IMR-90 (cell line): ENCODE measurements around the gene ANKRD27. TPM values are rescaled to one million over a fixed set of nuclear protein-coding genes. Genes with fewer than 3 reads are reported as not detected.
A peak's percentile ranks its signal among the peaks of the same experiment; 100 is the strongest.

ENCODE experiments used
- ATAC-seq: fragments of 200-7000 bp; cut with Tn5 transposase; 2 replicates; pipeline ENCODE4 v1.9.1; 2020; ENCODE audit warnings: low read depth, mild to moderate bottlenecking, moderate library complexity
- Bru-seq: library from RNA; stranded (reverse); fragments of 400-500 nt; gene quantifications from one replicate; lab custom pipeline; 2021; lab: Mats Ljungman, UMichigan
- BruChase-seq, 2 experiments: library from RNA; stranded (reverse); fragments of 400-500 nt; gene quantifications; one replicate each; lab custom pipeline; 2021; lab: Mats Ljungman, UMichigan
- BruUV-seq: library from RNA; stranded (reverse); fragments of 400-500 nt; replicated peaks from 2 replicates; lab custom pipeline; 2021; lab: Mats Ljungman, UMichigan
- CTCF ChIA-PET: fragments of 300-600 bp; formaldehyde crosslinking; extraction: SDS; loops from one replicate; lab custom pipeline; 2021; ENCODE audit warnings: antibody characterized with exemption; lab: Yijun Ruan, JAX
- POLR2A ChIA-PET: fragments of 300-600 bp; sonication (Branson Sonifier 250); formaldehyde crosslinking; loops from one replicate; lab custom pipeline; 2022; ENCODE audit warnings: antibody characterized with exemption; ENCODE audit not compliant: unreplicated experiment; lab: Charles Lee
- DNase-seq: peaks from one replicate; pipeline ENCODE4 v3.0.0; 2013
- H2AFZ ChIP-seq: replicated peaks from 2 replicates; pipeline ENCODE3; 2013; ENCODE audit warnings: low read length, mild to moderate bottlenecking; ENCODE audit not compliant: poor library complexity
- H2AK5ac ChIP-seq: 2 replicates; pipeline ENCODE4 v1.6.1; 2013; ENCODE audit warnings: low read depth, low read length, inconsistent platforms
- H2AK9ac ChIP-seq: replicated peaks from 2 replicates; pipeline ENCODE3; 2013; ENCODE audit warnings: mild to moderate bottlenecking, low read depth, low read length, moderate library complexity; ENCODE audit not compliant: poor library complexity
- H2BK120ac ChIP-seq: 2 replicates; pipeline ENCODE4 v1.6.1; 2013; ENCODE audit warnings: low read depth, low read length, inconsistent platforms
- H2BK15ac ChIP-seq: 3 replicates; pipeline ENCODE4 v1.6.1; 2013; ENCODE audit warnings: low read depth, low read length, inconsistent platforms
- H2BK20ac ChIP-seq: 2 replicates; pipeline ENCODE4 v1.6.1; 2013; ENCODE audit warnings: low read depth, mild to moderate bottlenecking, inconsistent platforms, low read length, moderate library complexity
- H2BK5ac ChIP-seq: 2 replicates; pipeline ENCODE4 v1.6.1; 2013; ENCODE audit warnings: mild to moderate bottlenecking, low read depth, low read length, inconsistent platforms; ENCODE audit not compliant: poor library complexity, severe bottlenecking
- H3K14ac ChIP-seq: replicated peaks from 2 replicates; pipeline ENCODE4 v1.6.1; 2013; ENCODE audit warnings: low read depth, low read length, inconsistent platforms
- H3K18ac ChIP-seq: 2 replicates; pipeline ENCODE4 v1.6.1; 2013; ENCODE audit warnings: low read depth, low read length, control low read depth
- H3K23ac ChIP-seq: 2 replicates; pipeline ENCODE4 v1.6.1; 2013; ENCODE audit warnings: low read depth, low read length, inconsistent platforms
- H3K27ac ChIP-seq: 2 replicates; pipeline ENCODE4 v1.5.1; 2013; ENCODE audit warnings: mild to moderate bottlenecking, control low read depth, low read length; ENCODE audit not compliant: insufficient read depth
- H3K27me3 ChIP-seq: 2 replicates; pipeline ENCODE4 v1.6.1; 2013; ENCODE audit warnings: low read length; ENCODE audit not compliant: control insufficient read depth, insufficient read depth
- H3K36me3 ChIP-seq: 2 replicates; pipeline ENCODE4 v1.6.1; 2013; ENCODE audit warnings: low read length, mixed read lengths; ENCODE audit not compliant: control insufficient read depth, insufficient read depth
- H3K4ac ChIP-seq: 2 replicates; pipeline ENCODE4 v1.6.1; 2013; ENCODE audit warnings: low read depth, low read length, inconsistent platforms
- H3K4me1 ChIP-seq: 2 replicates; pipeline ENCODE4 v1.6.1; 2013; ENCODE audit warnings: low read length, mixed read lengths; ENCODE audit not compliant: control insufficient read depth, insufficient read depth
- H3K4me2 ChIP-seq: 2 replicates; pipeline ENCODE4 v1.6.1; 2013; ENCODE audit warnings: low read depth, mild to moderate bottlenecking, control low read depth, low read length, moderate library complexity
- H3K4me3 ChIP-seq: 2 replicates; pipeline ENCODE4 v1.5.1; 2013; ENCODE audit warnings: low read depth, mild to moderate bottlenecking, control low read depth, low read length, moderate library complexity; ENCODE audit not compliant: insufficient read depth
- H3K56ac ChIP-seq: 2 replicates; pipeline ENCODE4 v1.6.1; 2013; ENCODE audit warnings: low read length, inconsistent platforms; ENCODE audit not compliant: insufficient read depth; ENCODE audit errors: extremely low read depth
- H3K79me1 ChIP-seq, 2 experiments: 2 replicates each; pipeline ENCODE4 v1.6.1; 2013; ENCODE audit warnings: low read length in 2 of 2, inconsistent platforms in 1 of 2, low read depth in 1 of 2
- H3K9ac ChIP-seq: 2 replicates; pipeline ENCODE4 v1.6.1; 2013; ENCODE audit warnings: low read depth, low read length, control low read depth
- H3K9me1 ChIP-seq: 2 replicates; pipeline ENCODE4 v1.6.1; 2013; ENCODE audit warnings: low read length, inconsistent platforms; ENCODE audit not compliant: insufficient read depth
- H3K9me3 ChIP-seq: 2 replicates; pipeline ENCODE4 v1.6.1; 2013; ENCODE audit warnings: low read length; ENCODE audit not compliant: control insufficient read depth, insufficient read depth
- H4K20me1 ChIP-seq: 2 replicates; pipeline ENCODE4 v1.6.1; 2013; ENCODE audit warnings: low read length, inconsistent platforms; ENCODE audit not compliant: insufficient read depth
- H4K5ac ChIP-seq: 2 replicates; pipeline ENCODE4 v1.6.1; 2013; ENCODE audit warnings: mild to moderate bottlenecking, low read depth, low read length, control low read depth
- H4K8ac ChIP-seq, 2 experiments: 2 replicates each; pipeline ENCODE4 v1.6.1; 2013; ENCODE audit warnings: low read depth in 2 of 2, low read length in 2 of 2, control low read depth in 1 of 2, inconsistent platforms in 1 of 2
- H4K91ac ChIP-seq: 2 replicates; pipeline ENCODE4 v1.6.1; 2013; ENCODE audit warnings: low read depth, low read length, inconsistent platforms; ENCODE audit not compliant: insufficient read depth
- BHLHE40 ChIP-seq: fragments of 150-350 bp; IDR thresholded peaks from 2 replicates; pipeline ENCODE4 v1.6.1; 2016; ENCODE audit warnings: mild to moderate bottlenecking, low read depth, low read length
- CEBPB ChIP-seq: IDR thresholded peaks from 2 replicates; pipeline ENCODE4 v1.6.1; 2012; ENCODE audit warnings: low read depth, low read length, improper control_type of control experiment
- FOS ChIP-seq: fragments of 150-350 bp; IDR thresholded peaks from 2 replicates; pipeline ENCODE4 v1.6.1; 2016; ENCODE audit warnings: low read depth, low read length
- MAZ ChIP-seq: IDR thresholded peaks from 2 replicates; pipeline ENCODE4 v1.6.1; 2012; ENCODE audit warnings: low read depth, mild to moderate bottlenecking, low read length, improper control_type of control experiment, moderate library complexity, borderline replicate concordance
- MXI1 ChIP-seq: IDR thresholded peaks from 2 replicates; pipeline ENCODE4 v1.6.1; 2012; ENCODE audit warnings: low read depth, mild to moderate bottlenecking, low read length, moderate library complexity, borderline replicate concordance
- POLR2A ChIP-seq: IDR thresholded peaks from 2 replicates; pipeline ENCODE4 v1.6.1; 2012; ENCODE audit warnings: mild to moderate bottlenecking, low read depth, low read length
- RCOR1 ChIP-seq: IDR thresholded peaks from 2 replicates; pipeline ENCODE4 v1.6.1; 2012; ENCODE audit warnings: mild to moderate bottlenecking, low read length, improper control_type of control experiment; ENCODE audit not compliant: insufficient replicate concordance
- WGBS, 2 experiments: methylation state at CpG; one replicate each; pipeline versions ENCODE4 v1.1.5 to v1.1.7; 2013; ENCODE audit warnings: missing lambda C conversion rate in 2 of 2; ENCODE audit not compliant: insufficient read length in 1 of 2; ENCODE audit errors: extremely low coverage in 2 of 2; 5-methylcytosine and 5-hydroxymethylcytosine counted together
- dilution Hi-C: fragments of 300-500 bp; cut with HindIII; formaldehyde crosslinking; loops from one replicate; pipeline ENCODE4 v1.14.3; 2018; ENCODE audit warnings: low sequenced_read_pairs; ENCODE audit not compliant: unreplicated experiment
- in situ Hi-C: fragments of 300-500 bp; cut with MboI; formaldehyde crosslinking; loops from 3 replicates; pipeline ENCODE4 v1.14.3; 2019; ENCODE audit warnings: low sequenced_read_pairs, inconsistent platforms, mixed read lengths
- intact Hi-C: fragments of 100-400 bp; cut with micrococcal nuclease; formaldehyde crosslinking; loops from 2 replicates; pipeline ENCODE4 v1.10.0; 2022
- long read RNA-seq: library from polyadenylated mRNA; unstranded; transcript quantifications from one replicate; pipeline ENCODE4 v2.0.0, GENCODE V29; 2021; ENCODE audit not compliant: unreplicated experiment
- polyA plus RNA-seq, 3 experiments: library from polyadenylated mRNA; depleted of rRNA; stranded (reverse); fragments of >200 nt; gene quantifications; 2 replicates each; pipeline ENCODE4 v1.2.3, GENCODE V29; 2012; ENCODE audit warnings: low replicate concordance in 1 of 3
- total RNA-seq: library from RNA; depleted of rRNA; stranded (reverse); fragments of >200 nt; gene quantifications from 2 replicates; pipeline ENCODE4 v1.2.3, GENCODE V29; 2012; rRNA removed
- TF ChIP-seq, protein P1 (sequence below): fragments of 150-350 bp; IDR thresholded peaks from 2 replicates; pipeline ENCODE4 v1.6.1; 2017; ENCODE audit warnings: mild to moderate bottlenecking, antibody characterized with exemption, low read length, low read depth

The ANKRD27 gene
- total RNA-seq (31.4 and 35.0 TPM in 2 replicates), polyA plus RNA-seq (2012; rRNA removed) (15.7 and 16.7 TPM in 2 replicates), Bru-seq, nascent RNA (percentile 69 among the genes with signal in this experiment), BruChase-seq, experiment 1, labeled RNA remaining after a 6-hour chase (percentile 73 among the genes with signal in this experiment), BruChase-seq, experiment 2, labeled RNA remaining after a 2-hour chase (percentile 67 among the genes with signal in this experiment)
- 10.6 TPM in 2 replicates for polyA plus RNA-seq (2012; cell fraction: cytosol; rRNA removed)
- polyA plus RNA-seq (2012; cell fraction: nucleus; rRNA removed; ENCODE audit: low replicate concordance): 20.8 and 40.6 TPM in 2 replicates
- long read RNA-seq, full-length matches to known transcripts: 21 of 31 reads
- long read RNA-seq, partial matches to known transcripts: 2 of 31 reads
- long read RNA-seq, other reads (novel, unspliced or antisense): 8 of 31 reads

DNA sequence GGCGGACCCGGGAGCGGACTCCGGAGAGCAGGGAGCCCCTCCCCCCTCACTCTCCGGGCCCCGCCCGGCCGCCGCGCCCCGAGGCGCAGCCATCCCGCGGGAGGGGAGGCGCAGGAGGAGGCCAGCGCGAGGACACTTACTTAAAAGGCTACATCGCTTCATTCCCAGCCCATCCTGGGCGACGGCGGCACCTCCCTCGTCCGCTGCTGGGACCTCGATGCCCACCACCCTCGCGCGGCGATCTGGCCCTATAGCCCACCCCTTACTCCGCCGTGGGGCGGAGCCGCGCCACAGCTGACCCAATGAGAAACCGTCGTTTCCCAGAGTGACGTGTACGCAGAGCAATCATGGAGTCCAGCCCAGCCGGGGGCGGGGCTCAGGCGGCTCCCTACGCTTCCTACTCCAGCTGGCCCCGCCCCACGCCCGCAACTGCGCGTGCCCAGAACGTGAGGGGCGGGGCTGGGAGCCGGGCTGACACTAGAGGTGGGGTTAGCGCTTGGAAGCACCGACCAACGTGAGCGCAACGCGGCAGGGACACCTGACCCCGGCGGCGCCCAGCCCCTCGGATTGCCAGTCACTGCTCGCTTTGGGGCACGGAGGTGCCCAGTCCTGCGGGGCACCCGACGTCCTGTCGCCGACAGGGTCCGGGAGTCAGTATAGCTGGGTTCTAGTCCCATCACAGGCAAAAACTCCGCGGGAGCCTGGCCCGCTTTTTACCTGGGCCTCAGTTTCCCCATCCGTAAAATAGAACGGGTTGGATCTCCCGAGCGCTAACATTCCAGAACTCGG lies at the start of gene ANKRD27:
Gene ANKRD27, minus strand, starts transcription at position 250 of the 789 bp plus-strand sequence. CDS start 16,165 bp downstream, outside the sequence.
- dilution Hi-C loops (no loop called here), intact Hi-C loops (loop anchor here (1.0 to 5.0 kb wide), 2 partner anchors 242 to 394 kb away; no protein-coding TSS in a partner anchor)
- CTCF ChIA-PET: no interaction called here

More for the DNA sequence above, at the start of gene ANKRD27:
- no TSS peak for BruUV-seq
- peak within 1 kb of the TSS; percentile 96 for H3K4me2 ChIP-seq
- no peak within 1 kb of the TSS for H2BK15ac ChIP-seq
- peak; percentile 95 for ATAC-seq
- peak within 1 kb of the TSS; percentile 87 for H3K9ac ChIP-seq
- peaks cover 14% of the 10 kb centered on the region for H3K9me1 ChIP-seq
- no peak within 1 kb of the TSS for H3K18ac ChIP-seq
- peaks cover 32% of the 10 kb centered on the region for H4K20me1 ChIP-seq
- peak within 1 kb of the TSS; percentile 81 for H3K27ac ChIP-seq
- H3K79me1 ChIP-seq: peaks cover 23 to 39% of the 10 kb centered on the region in 2 experiments
- peak; percentile 96 for DNase-seq
- H2AFZ ChIP-seq: peak within 1 kb of the TSS; percentile 99
- peak within 1 kb of the TSS; percentile 22 for H4K91ac ChIP-seq
- H2AK5ac ChIP-seq: no peak within 1 kb of the TSS; the same call in 1 of the 2 replicates
- 0% methylated on average over 14 of the region's 75 CpGs; no CpG with 5 or more reads in 1 of the 2 experiments for WGBS, 2 experiments
- peak within 1 kb of the TSS; percentile 63 for H3K4ac ChIP-seq
- in situ Hi-C loops: no loop called here
- H3K27me3 ChIP-seq: peaks cover 32% of the 10 kb centered on the region
- H2BK20ac ChIP-seq: no peak within 1 kb of the TSS
- peak within 1 kb of the TSS; percentile 97 for H3K4me3 ChIP-seq
- H3K9me3 ChIP-seq: no peaks in the 10 kb centered on the region
- H2AK9ac ChIP-seq: peak within 1 kb of the TSS; percentile 93
- peak within 1 kb of the TSS; percentile 71 to 79 for H4K8ac ChIP-seq
- peaks cover 9% of the 10 kb centered on the region; the same call in 1 of the 2 replicates for H3K4me1 ChIP-seq
- peak within 1 kb of the TSS; percentile 90 for H3K14ac ChIP-seq
- no peaks in the 10 kb centered on the region for H3K36me3 ChIP-seq
- TF ChIP-seq RCOR1: no peak
- peak; percentile 38; the same call in 1 of the 2 replicates for TF ChIP-seq POLR2A
- TF ChIP-seq, protein P1, sequence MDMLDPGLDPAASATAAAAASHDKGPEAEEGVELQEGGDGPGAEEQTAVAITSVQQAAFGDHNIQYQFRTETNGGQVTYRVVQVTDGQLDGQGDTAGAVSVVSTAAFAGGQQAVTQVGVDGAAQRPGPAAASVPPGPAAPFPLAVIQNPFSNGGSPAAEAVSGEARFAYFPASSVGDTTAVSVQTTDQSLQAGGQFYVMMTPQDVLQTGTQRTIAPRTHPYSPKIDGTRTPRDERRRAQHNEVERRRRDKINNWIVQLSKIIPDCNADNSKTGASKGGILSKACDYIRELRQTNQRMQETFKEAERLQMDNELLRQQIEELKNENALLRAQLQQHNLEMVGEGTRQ: no peak
- TF ChIP-seq MAZ: peak; percentile 83; the same call in 1 of the 2 replicates
- TF ChIP-seq CEBPB: no peak
- TF ChIP-seq MXI1: peak; percentile 22; the same call in 1 of the 2 replicates
- peak; percentile 45; the same call in 1 of the 2 replicates for TF ChIP-seq FOS
- TF ChIP-seq BHLHE40: peak; percentile 46
- peak within 1 kb of the TSS; percentile 87 for H3K23ac ChIP-seq
- POLR2A ChIA-PET: no interaction called here
- H2BK5ac ChIP-seq: peak within 1 kb of the TSS; percentile 80
- H4K5ac ChIP-seq: peak within 1 kb of the TSS; percentile 42; the same call in 1 of the 2 replicates
- H3K56ac ChIP-seq: 0 out of 2 replicates have a peak within 1 kb of the TSS, but pooled peaks have one; percentile 21
- no peak within 1 kb of the TSS for H2BK120ac ChIP-seq
